ENCODE data around the gene IFNAR2. TPM values are rescaled to one million over a fixed set of nuclear protein-coding genes. Genes with fewer than 3 reads are reported as not detected.

The IFNAR2 gene
- 2.1 and 7.1 TPM in 2 replicates for total RNA-seq (2014; rRNA removed)
- Bru-seq, nascent RNA = percentile 68 among the genes with signal in this experiment
- BruChase-seq, experiment 1, labeled RNA remaining after a 6-hour chase = percentile 87 among the genes with signal in this experiment
- BruChase-seq, experiment 2, labeled RNA remaining after a 2-hour chase = percentile 88 among the genes with signal in this experiment
- long read RNA-seq, full-length matches to known transcripts = 24 of 41 reads
- long read RNA-seq, partial matches to known transcripts = 3 of 41 reads
- long read RNA-seq, other reads (novel, unspliced or antisense) = 14 of 41 reads

- H2AFZ ChIP-seq (ENCODE audit: low read length) = peak within 1 kb of the TSS; percentile 95
- peak within 1 kb of the TSS; percentile 95 for H3K4me2 ChIP-seq (ENCODE audit: low read length)
- DNase-seq = peak; percentile 67
- H3K4me3 ChIP-seq (ENCODE audit: low read length) = peak within 1 kb of the TSS; percentile 88
- 0 out of 2 replicates have a peak, but pooled peaks cover 10% of the 10 kb centered on the region for H4K20me1 ChIP-seq (ENCODE audit: low read length)
- ChIA-PET CTCF (interaction anchor here (0.6 kb wide), 1 partner anchor 478 kb away, joined by 3 read pairs; no protein-coding TSS in a partner anchor), POLR2A (ENCODE audit: unreplicated experiment) (interaction anchor here (0.6 kb wide), 3 partner anchors 11 to 502 kb away, joined by 3 to 4 read pairs (median 3); no protein-coding TSS in a partner anchor)
- H3K9me3 ChIP-seq (ENCODE audit: low read length) = no peaks in the 10 kb centered on the region
- H3K79me2 ChIP-seq (ENCODE audit: low read length) = peaks cover 21% of the 10 kb centered on the region
- ATAC-seq = peak; percentile 91
- peak within 1 kb of the TSS; percentile 12 for H3K27ac ChIP-seq (ENCODE audit: low read length)
- H3K9ac ChIP-seq (ENCODE audit: low read length) = peak within 1 kb of the TSS; percentile 87
- TF ChIP-seq EZH2 (IDR thresholded peaks at IDR 0.05; ENCODE audit: low read length, unreplicated experiment) (no peak), CTCF (conservative IDR thresholded peaks at IDR 0.05; ENCODE audit: low read depth, low read length) (no peak), EZH2phosphoT487 (IDR thresholded peaks at IDR 0.05; ENCODE audit: borderline replicate concordance, low read length) (no peak)
- no peaks in the 10 kb centered on the region for H3K9me2 ChIP-seq (replicated peaks; ENCODE audit: low read length)
- no peaks in the 10 kb centered on the region for H3F3A ChIP-seq (ENCODE audit: low read length, unreplicated experiment)
- H3K36me3 ChIP-seq (ENCODE audit: low read depth, low read length) = no peaks in the 10 kb centered on the region
- no peaks in the 10 kb centered on the region for H3K27me3 ChIP-seq (ENCODE audit: low read length)
- intact Hi-C loops (cut with micrococcal nuclease) = loop anchor here (1.0 kb wide), 1 partner anchor 31 kb away; no protein-coding TSS in a partner anchor
- peaks cover 20% of the 10 kb centered on the region for H3K4me1 ChIP-seq (ENCODE audit: insufficient read depth, low read length)
- no TSS peak for BruUV-seq (replicated peaks)
These were observed at the start of gene IFNAR2 for GRCh38 chr21:33229784-33230544. Gene IFNAR2, plus strand, starts transcription at chr21:33229938. Its CDS starts 11,985 bp downstream, at chr21:33241923.

- Histone ChIP-seq H3K4me1 (ENCODE audit: insufficient read depth, low read length) (no peaks in the 10 kb centered on the region), H3K27ac (ENCODE audit: low read length) (no peak overlapping the region), H3K36me3 (ENCODE audit: low read depth, low read length) (no peaks in the 10 kb centered on the region), H3K9ac (ENCODE audit: low read length) (no peak overlapping the region), H3K9me3 (ENCODE audit: low read length) (no peaks in the 10 kb centered on the region), H3K4me3 (ENCODE audit: low read length) (no peak overlapping the region), H4K20me1 (ENCODE audit: low read length) (no peaks in the 10 kb centered on the region), H3K9me2 (replicated peaks; ENCODE audit: low read length) (no peaks in the 10 kb centered on the region), H3K27me3 (ENCODE audit: low read length) (peaks cover 51% of the 10 kb centered on the region), H3F3A (ENCODE audit: low read length, unreplicated experiment) (no peaks in the 10 kb centered on the region), H3K79me2 (ENCODE audit: low read length) (no peaks in the 10 kb centered on the region), H3K4me2 (ENCODE audit: low read length) (no peak overlapping the region), H2AFZ (ENCODE audit: low read length) (no peak overlapping the region)
- CTCF ChIA-PET = no interaction called here
- no TSS peak for BruUV-seq (replicated peaks)
- no peak for DNase-seq
- ATAC-seq = no peak
- TF ChIP-seq CTCF (conservative IDR thresholded peaks at IDR 0.05; ENCODE audit: low read depth, low read length) = no peak
- intact Hi-C loops (cut with micrococcal nuclease) = no loop called here
- POLR2A ChIA-PET (ENCODE audit: unreplicated experiment) = no interaction called here
These were observed 43.9 kb upstream of the IFNAR2 start for GRCh38 chr21:33185852-33186251.

- H3K9ac ChIP-seq (ENCODE audit: low read length) = no peak overlapping the region
- no peaks in the 10 kb centered on the region for H3F3A ChIP-seq (ENCODE audit: low read length, unreplicated experiment)
- H3K4me1 ChIP-seq (ENCODE audit: insufficient read depth, low read length) = no peaks in the 10 kb centered on the region
- ATAC-seq (no peak), DNase-seq (no peak)
- ChIA-PET CTCF (no interaction called here), POLR2A (ENCODE audit: unreplicated experiment) (no interaction called here)
- no peaks in the 10 kb centered on the region for H3K36me3 ChIP-seq (ENCODE audit: low read depth, low read length)
- H3K79me2 ChIP-seq (ENCODE audit: low read length) = no peaks in the 10 kb centered on the region
- BruUV-seq (replicated peaks) = no TSS peak
- H3K9me3 ChIP-seq (ENCODE audit: low read length) = no peaks in the 10 kb centered on the region
- no peaks in the 10 kb centered on the region for H3K9me2 ChIP-seq (replicated peaks; ENCODE audit: low read length)
- intact Hi-C loops (cut with micrococcal nuclease) = no loop called here
- H3K4me2 ChIP-seq (ENCODE audit: low read length) = no peak overlapping the region
- H4K20me1 ChIP-seq (ENCODE audit: low read length) = no peaks in the 10 kb centered on the region
- no peak overlapping the region for H3K27ac ChIP-seq (ENCODE audit: low read length)
- H3K4me3 ChIP-seq (ENCODE audit: low read length) = no peak overlapping the region
- H3K27me3 ChIP-seq (ENCODE audit: low read length) = peaks cover 58% of the 10 kb centered on the region
- TF ChIP-seq CTCF (conservative IDR thresholded peaks at IDR 0.05; ENCODE audit: low read depth, low read length) (no peak), EZH2phosphoT487 (IDR thresholded peaks at IDR 0.05; ENCODE audit: borderline replicate concordance, low read length) (no peak), EZH2 (IDR thresholded peaks at IDR 0.05; ENCODE audit: low read length, unreplicated experiment) (no peak)
- H2AFZ ChIP-seq (ENCODE audit: low read length) = no peak overlapping the region
These were observed 42.5 kb upstream of the IFNAR2 start for GRCh38 chr21:33187276-33187675.
